ENCODE measurements around the gene ZNF689. TPM values are rescaled to one million over a fixed set of nuclear protein-coding genes. Genes with fewer than 3 reads are reported as not detected.

Gene ZNF689
- total RNA-seq, 3 donors from 2014 or later (not counting 1 experiment from before 2014, with no cell fraction given): 8.8 to 9.3 (median 9.1) TPM

DNA sequence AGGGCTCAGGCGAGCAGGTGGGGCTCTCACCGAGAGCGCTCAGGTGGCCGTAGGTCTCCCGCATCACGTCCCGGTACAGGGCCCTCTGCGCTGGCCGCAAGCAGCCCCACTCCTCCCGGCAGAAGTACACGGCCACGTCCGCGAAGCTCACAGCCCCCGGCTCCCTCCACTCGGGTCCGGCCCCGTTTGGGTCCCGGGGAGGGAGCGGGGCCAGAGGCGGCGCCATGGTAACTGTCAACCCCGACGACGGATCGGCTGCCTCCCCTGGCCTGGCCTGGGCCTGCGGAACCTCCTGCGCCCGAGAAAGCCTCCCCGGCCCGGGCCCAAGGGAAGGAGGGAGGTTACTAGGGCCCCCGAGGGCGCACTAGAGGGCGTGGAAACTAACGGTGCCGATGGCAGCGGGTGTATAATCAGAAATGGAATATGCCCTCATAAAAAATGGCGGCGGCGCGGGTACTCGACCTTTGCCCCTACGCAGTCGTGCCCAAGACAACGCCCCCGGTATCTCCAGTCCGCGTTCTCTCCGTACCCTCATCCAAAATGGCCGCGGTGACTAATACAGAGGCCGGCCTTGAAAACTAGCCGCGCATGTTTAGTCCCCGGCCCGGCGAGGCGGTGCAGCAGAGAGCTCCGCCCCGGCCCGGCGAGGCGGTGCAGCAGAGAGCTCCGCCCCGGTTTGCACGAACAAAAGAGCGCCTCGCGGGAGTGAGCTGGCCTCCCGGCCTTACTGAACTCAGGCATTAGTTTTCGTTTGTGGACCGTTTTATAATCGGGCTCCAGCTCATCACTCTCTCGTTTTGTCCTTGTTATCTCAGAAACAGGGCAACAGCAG lies 52.0 kb downstream of the ZNF689 start, which contains the start of gene ZNF764:
TSS of gene ZNF764 (minus strand) at position 418 of the 832 bp plus-strand sequence. CDS start at position 226, 192 bp downstream.
- H3K27me3 ChIP-seq (ENCODE audit: control insufficient read depth, insufficient read depth, low read length): no peaks in the 10 kb centered on the region
- H3K4me1 ChIP-seq (ENCODE audit: control insufficient read depth, insufficient read depth, low read length): peaks cover 57% of the 10 kb centered on the region
- ATAC-seq (peak; percentile 93 to 98 (median 93)), DNase-seq (peak; percentile 91 to 97)
- H3K27ac Mint-ChIP-seq: peak within 1 kb of the TSS; percentile 89 to 94
- no peaks in the 10 kb centered on the region for H3K36me3 Mint-ChIP-seq
- WGBS (ENCODE audit: insufficient coverage): under 1% methylated on average over 74 of the region's 74 CpGs
- peak within 1 kb of the TSS; percentile 77 for H3K4me3 ChIP-seq (ENCODE audit: low read length)
- peaks cover 31 to 32% of the 10 kb centered on the region in 2 donors for H3K4me1 Mint-ChIP-seq
- peaks cover 25% of the 10 kb centered on the region for H3K36me3 ChIP-seq (ENCODE audit: control insufficient read depth, insufficient read depth, low read length)
- intact Hi-C loops (cut with micrococcal nuclease): loop anchor here (1.0 to 2.0 kb wide), 5 partner anchors 14 to 100 kb away; partner anchors contain the start of genes FBRS, PRR14 and ZNF768
- H3K27me3 Mint-ChIP-seq (ENCODE audit: low read depth in 2 of 2): peaks cover 0 to 4% of the 10 kb centered on the region in 2 donors
- H3K9me3 Mint-ChIP-seq: no peaks in the 10 kb centered on the region
- peak within 1 kb of the TSS; percentile 90 for H3K27ac ChIP-seq (ENCODE audit: low read length)
- peak within 1 kb of the TSS; percentile 89 for H3K4me3 Mint-ChIP-seq
- no peaks in the 10 kb centered on the region for H3K9me3 ChIP-seq (ENCODE audit: control insufficient read depth, insufficient read depth, low read length)
- TF ChIP-seq, protein P1, sequence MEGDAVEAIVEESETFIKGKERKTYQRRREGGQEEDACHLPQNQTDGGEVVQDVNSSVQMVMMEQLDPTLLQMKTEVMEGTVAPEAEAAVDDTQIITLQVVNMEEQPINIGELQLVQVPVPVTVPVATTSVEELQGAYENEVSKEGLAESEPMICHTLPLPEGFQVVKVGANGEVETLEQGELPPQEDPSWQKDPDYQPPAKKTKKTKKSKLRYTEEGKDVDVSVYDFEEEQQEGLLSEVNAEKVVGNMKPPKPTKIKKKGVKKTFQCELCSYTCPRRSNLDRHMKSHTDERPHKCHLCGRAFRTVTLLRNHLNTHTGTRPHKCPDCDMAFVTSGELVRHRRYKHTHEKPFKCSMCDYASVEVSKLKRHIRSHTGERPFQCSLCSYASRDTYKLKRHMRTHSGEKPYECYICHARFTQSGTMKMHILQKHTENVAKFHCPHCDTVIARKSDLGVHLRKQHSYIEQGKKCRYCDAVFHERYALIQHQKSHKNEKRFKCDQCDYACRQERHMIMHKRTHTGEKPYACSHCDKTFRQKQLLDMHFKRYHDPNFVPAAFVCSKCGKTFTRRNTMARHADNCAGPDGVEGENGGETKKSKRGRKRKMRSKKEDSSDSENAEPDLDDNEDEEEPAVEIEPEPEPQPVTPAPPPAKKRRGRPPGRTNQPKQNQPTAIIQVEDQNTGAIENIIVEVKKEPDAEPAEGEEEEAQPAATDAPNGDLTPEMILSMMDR (IDR thresholded peaks at IDR 0.05): no peak

DNA sequence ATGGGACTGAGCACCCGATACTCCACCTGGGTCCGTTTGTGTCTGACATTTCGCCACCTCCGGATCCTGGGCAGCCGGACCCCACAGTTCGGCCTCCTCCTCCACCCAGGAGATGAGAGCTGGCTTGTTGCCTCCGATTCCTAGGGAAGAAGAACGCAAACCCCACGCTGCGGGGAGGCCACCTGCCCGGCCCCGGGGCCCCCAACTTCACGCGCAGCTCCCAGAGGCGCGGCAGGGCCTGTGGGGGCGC lies 52.6 kb downstream of the ZNF689 start:
- H3K36me3 ChIP-seq (ENCODE audit: control insufficient read depth, insufficient read depth, low read length): peaks cover 25% of the 10 kb centered on the region
- peaks cover 62% of the 10 kb centered on the region for H3K4me1 ChIP-seq (ENCODE audit: control insufficient read depth, insufficient read depth, low read length)
- H3K9me3 Mint-ChIP-seq: no peaks in the 10 kb centered on the region
- peak overlapping the region; percentile 89 for H3K4me3 Mint-ChIP-seq
- intact Hi-C loops (cut with micrococcal nuclease): no loop called here
- peak overlapping the region; percentile 89 to 94 for H3K27ac Mint-ChIP-seq
- TF ChIP-seq, protein P1 (IDR thresholded peaks at IDR 0.05): no peak
- peaks cover 0 to 4% of the 10 kb centered on the region in 2 donors for H3K27me3 Mint-ChIP-seq (ENCODE audit: low read depth in 2 of 2)
- H3K4me1 Mint-ChIP-seq: peaks cover 34% of the 10 kb centered on the region in 2 donors
- H3K9me3 ChIP-seq (ENCODE audit: control insufficient read depth, insufficient read depth, low read length): no peaks in the 10 kb centered on the region
- peak overlapping the region; percentile 77 for H3K4me3 ChIP-seq (ENCODE audit: low read length)
- no peaks in the 10 kb centered on the region for H3K36me3 Mint-ChIP-seq
- H3K27me3 ChIP-seq (ENCODE audit: control insufficient read depth, insufficient read depth, low read length): no peaks in the 10 kb centered on the region
- WGBS (ENCODE audit: insufficient coverage): under 1% methylated on average over 17 of the region's 17 CpGs
- peak overlapping the region; percentile 90 for H3K27ac ChIP-seq (ENCODE audit: low read length)
- DNase-seq: no peak
- ATAC-seq: no peak

DNA sequence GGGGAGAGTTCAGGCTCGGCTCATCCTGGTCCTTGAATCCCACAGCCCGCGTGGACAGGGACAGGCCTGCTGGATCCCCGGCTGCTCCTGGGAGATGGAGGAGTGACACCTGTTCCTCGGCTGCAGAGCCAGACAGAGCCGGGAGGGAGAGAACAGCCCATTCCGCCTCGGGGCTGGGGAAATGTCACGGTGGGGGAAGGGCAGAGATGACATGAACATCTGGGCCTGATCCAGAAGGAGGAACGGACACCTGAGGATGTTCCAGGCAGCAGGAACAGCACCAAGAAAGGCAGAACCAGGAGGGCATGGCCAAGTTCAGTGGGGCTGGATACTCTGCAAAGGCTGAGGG lies 54.1 kb downstream of the ZNF689 start:
- H3K36me3 ChIP-seq (ENCODE audit: control insufficient read depth, insufficient read depth, low read length): peaks cover 25% of the 10 kb centered on the region
- Mint-ChIP-seq H3K27ac (peak overlapping the region; percentile 89 to 94), H3K4me3 (peak overlapping the region; percentile 67), H3K36me3 (no peaks in the 10 kb centered on the region), H3K27me3 (ENCODE audit: low read depth in 2 of 2) (peaks cover 0 to 1% of the 10 kb centered on the region in 2 donors), H3K4me1 (peaks cover 39 to 43% of the 10 kb centered on the region in 2 donors), H3K9me3 (no peaks in the 10 kb centered on the region)
- TF ChIP-seq, protein P1 (IDR thresholded peaks at IDR 0.05): no peak
- no peaks in the 10 kb centered on the region for H3K9me3 ChIP-seq (ENCODE audit: control insufficient read depth, insufficient read depth, low read length)
- intact Hi-C loops (cut with micrococcal nuclease): no loop called here
- DNase-seq (no peak), ATAC-seq (no peak)
- H3K27me3 ChIP-seq (ENCODE audit: control insufficient read depth, insufficient read depth, low read length): no peaks in the 10 kb centered on the region
- no peak overlapping the region for H3K27ac ChIP-seq (ENCODE audit: low read length)
- peaks cover 67% of the 10 kb centered on the region for H3K4me1 ChIP-seq (ENCODE audit: control insufficient read depth, insufficient read depth, low read length)
- no peak overlapping the region for H3K4me3 ChIP-seq (ENCODE audit: low read length)
- 96% methylated on average over 10 of the region's 10 CpGs for WGBS (ENCODE audit: insufficient coverage)

Measured in natural killer cell (primary cell).